Panc1 (cell line): Measurements from ENCODE around the gene KLHL28. TPM values are rescaled to one million over a fixed set of nuclear protein-coding genes. Genes with fewer than 3 reads are reported as not detected.

ENCODE experiments used
- ATAC-seq: fragments of 200-7000 bp; cut with Tn5 transposase; 2 replicates; pipeline ENCODE4 v1.9.1; 2020; ENCODE audit warnings: mild to moderate bottlenecking, moderate library complexity
- BruUV-seq: library from RNA; stranded (reverse); fragments of 400-500 nt; replicated peaks from 2 replicates; lab custom pipeline; 2021; lab: Mats Ljungman, UMichigan
- CTCF ChIA-PET: fragments of 300-600 bp; sonication (Branson Sonifier 250); formaldehyde crosslinking; loops from one replicate; lab custom pipeline; 2022; ENCODE audit warnings: antibody characterized with exemption; lab: Charles Lee
- POLR2A ChIA-PET: fragments of 300-600 bp; sonication (Branson Sonifier 250); formaldehyde crosslinking; loops from one replicate; lab custom pipeline; 2022; ENCODE audit warnings: antibody characterized with exemption; lab: Charles Lee
- DNase-seq: peaks from one replicate; pipeline ENCODE4 v3.0.0-alpha.2; 2010; ENCODE audit warnings: low read depth, low spot score
- H3K27ac ChIP-seq: 2 replicates; pipeline ENCODE4 v1.5.1; 2011; ENCODE audit warnings: mild to moderate bottlenecking, low read length, inconsistent platforms
- H3K27me3 ChIP-seq: fragments of 200-500 bp; sonication (Bioruptor generic); 2 replicates; pipeline ENCODE4 v1.6.0; 2014; ENCODE audit warnings: low read length, inconsistent platforms; ENCODE audit not compliant: control insufficient read depth, insufficient read depth
- H3K36me3 ChIP-seq: fragments of 200-500 bp; sonication (Bioruptor generic); 2 replicates; pipeline ENCODE4 v1.5.1; 2014; ENCODE audit warnings: inconsistent platforms, mild to moderate bottlenecking, low read length, moderate library complexity; ENCODE audit not compliant: control insufficient read depth, insufficient read depth
- H3K4me1 ChIP-seq: 2 replicates; pipeline ENCODE4 v1.5.1; 2011; ENCODE audit warnings: inconsistent platforms, mild to moderate bottlenecking, low read length, moderate library complexity; ENCODE audit not compliant: control insufficient read depth, insufficient read depth
- H3K4me3 ChIP-seq, 2 experiments: 2 replicates each; pipeline ENCODE4 v1.5.1; 2011 to 2012; ENCODE audit warnings: low read depth in 2 of 2, low read length in 2 of 2, mild to moderate bottlenecking in 2 of 2, inconsistent platforms in 1 of 2, moderate library complexity in 1 of 2
- H3K9me3 ChIP-seq: fragments of 200-500 bp; sonication (Bioruptor generic); 2 replicates; pipeline ENCODE4 v1.5.1; 2014; ENCODE audit warnings: low read depth, mild to moderate bottlenecking, inconsistent platforms, low read length, moderate library complexity; ENCODE audit not compliant: control insufficient read depth, insufficient read depth
- POLR2AphosphoS5 ChIP-seq: IDR thresholded peaks from 2 replicates; pipeline ENCODE4 v1.6.1; 2012; ENCODE audit warnings: mild to moderate bottlenecking, low read depth, low read length, moderate library complexity
- REST ChIP-seq, 2 experiments: IDR thresholded peaks; 2 replicates each; pipeline ENCODE4 v1.6.1; 2011 to 2012; ENCODE audit warnings: low read depth in 2 of 2, control low read depth in 1 of 2, low read length in 1 of 2, mild to moderate bottlenecking in 1 of 2, moderate library complexity in 1 of 2; ENCODE audit not compliant: insufficient read depth in 1 of 2
- SIN3A ChIP-seq: IDR thresholded peaks from 2 replicates; pipeline ENCODE4 v1.6.1; 2012; ENCODE audit warnings: low read depth, mild to moderate bottlenecking, low read length, moderate library complexity, borderline replicate concordance; ENCODE audit not compliant: insufficient read depth
- TCF7L2 ChIP-seq: IDR thresholded peaks from 2 replicates; pipeline ENCODE4 v1.6.1; 2011; ENCODE audit warnings: mild to moderate bottlenecking, low read depth, low read length, inconsistent platforms
- in situ Hi-C: cut with HindIII; loops from 2 replicates; pipeline ENCODE4 v1.10.0; 2016; ENCODE audit warnings: low sequenced_read_pairs, low pct_unique_long_range_greater_than_20kb
- intact Hi-C: fragments of 100-400 bp; cut with micrococcal nuclease; formaldehyde crosslinking; loops from one replicate; pipeline ENCODE4 v1.10.0; 2022; ENCODE audit not compliant: unreplicated experiment
- total RNA-seq: library from RNA; stranded (reverse); gene quantifications from one replicate; pipeline ENCODE4 v1.2.1, GENCODE V29; 2021; ENCODE audit not compliant: unreplicated experiment
- TF ChIP-seq, protein P1 (sequence below): fragments of 450-650 bp; IDR thresholded peaks from 2 replicates; pipeline ENCODE4 v1.5.1; 2017; ENCODE audit warnings: mild to moderate bottlenecking

KLHL28 gene
- total RNA-seq, 1 experiment from 2014 or later, result 7.2 TPM

DNA sequence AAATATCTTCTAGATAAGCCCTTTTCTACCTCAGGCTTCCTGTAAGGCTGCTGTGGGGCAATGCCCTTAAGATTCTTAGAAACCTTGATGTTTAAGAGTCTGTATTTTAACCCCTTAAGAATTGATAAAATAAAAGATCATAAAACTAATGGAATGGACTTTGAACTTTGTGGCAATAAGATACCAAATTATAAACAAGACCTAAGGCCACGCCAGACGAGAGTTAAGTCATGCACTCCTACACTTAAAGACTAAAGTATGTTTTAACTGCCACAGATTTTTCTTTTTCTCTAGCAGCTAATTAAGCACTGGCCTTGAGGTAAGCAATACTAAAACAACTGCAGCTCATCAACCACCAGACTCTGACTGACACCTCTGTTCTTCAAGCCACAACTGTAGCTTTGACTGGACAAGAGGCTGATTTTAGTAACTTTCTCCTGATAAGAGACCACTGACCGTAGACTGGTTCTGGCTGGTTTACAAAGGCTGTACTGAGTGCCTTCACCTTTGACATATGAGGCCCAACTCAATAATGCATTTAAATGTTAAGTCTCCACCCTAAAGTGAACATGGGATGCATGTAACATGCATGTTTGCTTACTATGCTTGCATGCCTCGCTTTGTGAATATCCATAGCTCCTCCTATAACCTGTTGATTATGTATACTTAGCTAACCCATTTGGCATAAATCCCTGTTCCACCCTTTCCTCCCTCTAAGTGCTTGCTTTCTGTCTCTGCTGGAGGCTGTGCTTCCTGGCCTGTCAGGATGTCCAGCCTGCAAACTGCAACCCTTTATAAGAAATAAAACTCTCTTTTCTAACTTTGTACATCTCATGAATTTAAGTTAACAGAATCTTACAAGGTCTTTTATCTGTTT lies 71.9 kb downstream of the KLHL28 start:
- H3K4me3 ChIP-seq, result no peak overlapping the region
- ChIA-PET CTCF (no interaction called here), POLR2A (no interaction called here)
- no peaks in the 10 kb centered on the region for H3K27me3 ChIP-seq
- no peak overlapping the region for H3K27ac ChIP-seq
- intact Hi-C loops (no loop called here), in situ Hi-C loops (no loop called here)
- no peaks in the 10 kb centered on the region for H3K9me3 ChIP-seq
- no peaks in the 10 kb centered on the region for H3K4me1 ChIP-seq
- BruUV-seq, result no TSS peak
- TF ChIP-seq, protein P1, sequence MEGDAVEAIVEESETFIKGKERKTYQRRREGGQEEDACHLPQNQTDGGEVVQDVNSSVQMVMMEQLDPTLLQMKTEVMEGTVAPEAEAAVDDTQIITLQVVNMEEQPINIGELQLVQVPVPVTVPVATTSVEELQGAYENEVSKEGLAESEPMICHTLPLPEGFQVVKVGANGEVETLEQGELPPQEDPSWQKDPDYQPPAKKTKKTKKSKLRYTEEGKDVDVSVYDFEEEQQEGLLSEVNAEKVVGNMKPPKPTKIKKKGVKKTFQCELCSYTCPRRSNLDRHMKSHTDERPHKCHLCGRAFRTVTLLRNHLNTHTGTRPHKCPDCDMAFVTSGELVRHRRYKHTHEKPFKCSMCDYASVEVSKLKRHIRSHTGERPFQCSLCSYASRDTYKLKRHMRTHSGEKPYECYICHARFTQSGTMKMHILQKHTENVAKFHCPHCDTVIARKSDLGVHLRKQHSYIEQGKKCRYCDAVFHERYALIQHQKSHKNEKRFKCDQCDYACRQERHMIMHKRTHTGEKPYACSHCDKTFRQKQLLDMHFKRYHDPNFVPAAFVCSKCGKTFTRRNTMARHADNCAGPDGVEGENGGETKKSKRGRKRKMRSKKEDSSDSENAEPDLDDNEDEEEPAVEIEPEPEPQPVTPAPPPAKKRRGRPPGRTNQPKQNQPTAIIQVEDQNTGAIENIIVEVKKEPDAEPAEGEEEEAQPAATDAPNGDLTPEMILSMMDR, result no peak
- no peak for TF ChIP-seq TCF7L2
- no peak for TF ChIP-seq REST (IDR thresholded peaks at IDR 0.05; ENCODE audit: insufficient read depth in 1 of 2, low read depth in 2 of 2, low read length in 1 of 2)
- TF ChIP-seq SIN3A, result no peak
- no peak for TF ChIP-seq POLR2AphosphoS5
- DNase-seq, result no peak
- ATAC-seq, result no peak
- H3K36me3 ChIP-seq, result no peaks in the 10 kb centered on the region

DNA sequence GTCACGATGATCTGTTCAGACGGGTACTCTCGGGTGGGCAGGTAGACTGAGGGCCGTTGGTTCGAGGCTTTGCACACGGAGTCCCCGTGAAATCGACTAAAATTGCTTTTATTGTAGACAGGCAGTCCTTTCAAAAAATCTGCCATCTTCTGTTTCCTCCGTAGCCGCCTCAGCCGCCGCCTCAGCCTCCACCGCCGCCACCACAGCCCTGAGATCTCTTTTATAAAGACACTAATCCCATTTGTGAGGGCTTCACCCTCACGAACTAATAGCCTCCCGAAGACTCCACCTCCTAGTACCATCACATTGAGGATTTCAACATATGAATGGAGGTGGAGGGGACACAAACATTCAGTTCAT lies 74.2 kb downstream of the KLHL28 start:
- POLR2A ChIA-PET, result no interaction called here
- CTCF ChIA-PET, result no interaction called here

More for the DNA sequence above, 74.2 kb downstream of the KLHL28 start:
- Histone ChIP-seq H3K36me3 (no peaks in the 10 kb centered on the region), H3K27ac (no peak overlapping the region), H3K4me3 (no peak overlapping the region), H3K9me3 (no peaks in the 10 kb centered on the region; the same call in 1 of the 2 replicates), H3K4me1 (no peaks in the 10 kb centered on the region), H3K27me3 (no peaks in the 10 kb centered on the region)
- no TSS peak for BruUV-seq
- TF ChIP-seq POLR2AphosphoS5 (no peak), REST (IDR thresholded peaks at IDR 0.05; ENCODE audit: insufficient read depth in 1 of 2, low read depth in 2 of 2, low read length in 1 of 2) (no peak), SIN3A (no peak), TCF7L2 (no peak)
- TF ChIP-seq, protein P1, result no peak
- intact Hi-C loops (no loop called here), in situ Hi-C loops (no loop called here)
- DNase-seq, result no peak
- ATAC-seq, result no peak
